HG03039 (cell line): ENCODE results near the gene MICAL3.

ENCODE experiments used
- ATAC-seq: cut with Tn5 transposase; IDR thresholded peaks from one replicate; pipeline ENCODE4 v1.9.1; 2021; ENCODE audit warnings: mild to moderate bottlenecking, moderate library complexity; ENCODE audit not compliant: unreplicated experiment

Gene MICAL3

DNA sequence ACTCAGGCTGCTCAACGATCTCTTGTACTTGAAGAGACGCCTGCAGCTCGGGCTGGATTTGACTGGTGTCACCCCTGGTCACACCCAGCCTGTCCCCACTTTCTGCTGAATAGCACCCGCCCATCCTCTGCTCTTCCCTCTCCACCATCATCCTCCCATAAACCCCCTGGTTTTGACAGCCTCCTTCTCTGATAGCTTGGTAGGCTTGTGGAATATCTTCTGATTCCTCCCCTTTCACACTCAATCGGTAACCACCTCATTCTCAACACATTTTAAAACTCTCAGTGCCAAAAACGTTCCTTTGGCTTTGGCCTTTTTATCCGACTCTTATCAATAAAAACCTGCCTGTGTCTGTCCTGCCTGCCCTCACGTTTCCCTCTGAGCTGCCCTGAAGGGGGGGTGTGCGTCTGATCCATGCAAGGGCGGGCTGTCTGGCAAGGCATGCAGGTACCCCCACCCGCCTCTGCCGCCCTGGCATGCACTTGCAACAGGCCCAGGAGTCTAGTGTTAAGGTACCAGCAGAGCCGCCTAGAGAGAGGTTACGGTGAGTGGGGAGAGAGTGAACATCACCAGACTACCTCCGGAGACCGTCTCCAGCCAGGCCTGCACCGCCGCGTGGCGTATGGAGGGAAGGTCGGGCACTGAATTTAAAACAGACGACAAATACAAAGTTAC, 198.3 kb downstream of the MICAL3 start:
- ATAC-seq = no peak

DNA sequence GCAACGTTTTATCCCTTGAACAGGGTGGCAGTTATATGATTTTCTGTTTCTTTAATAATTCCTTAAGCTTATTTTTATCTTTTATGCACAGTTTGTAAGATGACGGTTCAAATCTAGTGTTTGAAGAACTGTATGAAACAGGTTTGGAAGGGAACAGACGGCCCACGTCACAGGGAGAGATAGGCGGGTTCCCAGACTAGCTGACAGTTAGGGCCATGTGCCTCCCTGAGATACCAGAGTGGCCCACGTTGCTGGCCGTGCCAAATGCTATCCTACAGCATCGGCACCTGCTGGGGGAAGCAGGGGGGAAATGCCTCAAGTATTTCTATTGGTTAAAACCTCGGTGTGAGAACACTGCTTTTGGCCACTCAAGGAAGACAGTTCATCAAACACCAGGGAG, 199.9 kb downstream of the MICAL3 start:
- no peak for ATAC-seq

DNA sequence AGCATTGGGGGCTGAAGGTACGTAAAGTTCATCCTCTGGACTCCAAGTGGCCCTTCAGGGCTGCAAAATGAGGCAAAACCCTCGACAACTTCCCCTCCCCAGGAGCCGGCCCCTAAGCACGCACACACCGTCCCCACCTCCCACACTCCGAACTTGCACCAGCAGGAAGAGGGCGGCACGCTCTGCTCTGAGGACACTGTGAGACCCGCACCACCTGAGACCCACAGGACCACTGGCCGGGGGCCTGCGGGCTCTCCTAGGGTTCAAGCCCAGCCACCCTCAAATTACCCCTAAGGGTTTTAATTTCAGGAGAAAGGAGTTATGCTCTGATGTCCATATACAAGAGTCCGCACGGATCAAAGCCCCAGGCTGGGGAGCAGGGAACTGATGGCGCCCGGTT, 200.4 kb downstream of the MICAL3 start:
- ATAC-seq = no peak

DNA sequence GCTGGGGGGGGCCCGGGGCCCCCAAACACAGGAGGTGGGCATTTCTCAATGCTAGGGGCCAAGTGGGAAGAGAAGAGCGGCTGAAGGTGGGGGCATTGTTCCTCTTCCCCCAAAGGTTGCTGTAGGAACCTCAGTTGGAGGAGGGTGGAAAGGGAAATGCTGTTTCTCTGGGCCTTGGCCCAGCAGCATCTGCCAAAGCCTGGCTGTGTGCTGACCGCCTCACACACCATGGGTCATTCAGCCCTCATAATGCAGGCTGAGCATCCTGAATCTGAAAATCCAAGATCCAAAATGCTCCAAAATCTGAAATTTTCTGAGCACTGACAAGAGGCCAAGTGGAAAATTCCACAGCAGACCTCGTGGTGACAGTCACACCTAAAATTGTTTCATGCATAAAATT, 201.1 kb downstream of the MICAL3 start:
- ATAC-seq = no peak

DNA sequence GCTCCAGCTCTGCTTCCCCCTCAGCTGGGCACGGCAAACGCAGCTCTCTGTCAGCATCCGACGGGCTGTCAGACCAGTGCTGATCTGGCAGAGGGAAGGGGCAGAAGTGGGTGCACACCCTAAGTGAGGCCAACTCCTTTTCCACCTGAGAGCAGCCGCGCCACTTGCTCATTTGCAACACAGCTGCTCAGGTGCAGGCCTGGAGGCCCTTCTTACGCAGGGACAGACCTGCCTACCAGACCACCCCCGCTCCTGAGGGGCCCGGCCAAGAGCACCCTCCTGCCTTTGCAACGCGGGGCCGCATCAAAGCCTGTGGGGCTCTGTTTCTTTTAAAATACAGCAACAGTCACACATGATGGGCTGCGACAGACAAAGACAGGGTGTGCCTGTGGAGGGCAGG, 202.3 kb downstream of the MICAL3 start:
- no peak for ATAC-seq

DNA sequence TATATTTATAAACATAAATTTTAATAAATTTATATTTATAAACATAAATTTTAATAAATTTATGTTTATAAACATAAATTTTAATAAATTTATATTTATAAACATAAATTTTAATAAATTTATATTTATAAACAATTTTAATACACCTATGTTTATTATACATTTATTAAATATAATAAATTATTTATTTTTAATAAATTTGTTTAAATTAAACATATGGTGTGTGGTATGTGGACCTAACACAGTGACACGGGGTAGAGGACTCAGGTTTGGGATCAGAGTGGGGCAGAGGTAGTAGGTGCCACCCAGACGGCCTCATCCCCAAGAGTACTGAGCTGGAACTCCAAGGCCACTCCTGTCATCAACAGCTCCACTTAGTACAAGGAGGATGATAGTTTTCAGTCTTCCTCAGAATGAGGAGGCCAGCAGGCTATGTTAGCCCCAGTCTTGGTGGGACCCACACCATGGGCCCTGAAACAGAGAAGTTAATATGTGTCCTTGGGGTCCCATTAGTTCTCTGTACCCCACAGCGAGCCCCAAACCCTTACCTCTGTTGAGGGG, 203.4 kb downstream of the MICAL3 start:
- no peak for ATAC-seq

DNA sequence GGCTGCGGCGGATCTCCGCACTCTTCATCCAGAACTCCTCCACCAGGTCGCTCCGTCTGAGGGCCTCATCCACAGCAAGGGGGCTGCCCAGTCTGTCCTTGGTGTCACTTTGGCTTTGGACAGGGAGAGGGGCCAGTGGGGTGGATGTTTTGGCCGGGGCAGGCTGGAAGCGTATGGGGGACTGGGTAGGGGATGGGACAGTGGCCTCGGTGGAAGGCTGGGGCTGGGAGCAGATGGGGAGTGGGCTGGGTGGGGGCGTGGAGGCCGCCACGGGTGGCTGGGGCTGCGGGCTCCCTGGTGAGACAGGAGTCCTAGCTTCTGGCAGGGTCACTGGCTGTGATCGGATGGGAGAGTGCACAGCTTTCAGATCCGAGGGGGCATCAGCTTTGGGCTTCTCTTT, 205.7 kb downstream of the MICAL3 start:
- ATAC-seq = no peak

DNA sequence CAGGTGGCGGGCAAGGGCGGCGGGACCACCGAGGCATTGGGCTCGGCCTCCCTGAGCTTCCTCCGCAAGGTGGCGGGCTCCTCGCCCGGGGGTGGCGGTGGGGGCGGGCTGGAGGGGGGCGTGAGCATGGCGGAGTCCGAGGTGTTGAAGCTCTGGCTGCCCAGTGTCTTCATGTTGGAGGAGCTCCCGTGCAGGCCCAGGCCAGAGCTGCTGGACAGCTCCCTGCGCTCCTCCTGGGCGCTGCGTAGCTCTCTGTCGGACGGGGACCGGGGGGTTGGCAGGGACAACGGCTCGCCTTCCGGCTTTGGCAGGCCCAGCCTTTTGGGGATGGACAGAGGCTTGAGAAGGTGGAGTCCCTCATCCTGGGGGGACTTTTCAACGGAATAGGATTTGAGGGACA, 206.2 kb downstream of the MICAL3 start:
- ATAC-seq = no peak

DNA sequence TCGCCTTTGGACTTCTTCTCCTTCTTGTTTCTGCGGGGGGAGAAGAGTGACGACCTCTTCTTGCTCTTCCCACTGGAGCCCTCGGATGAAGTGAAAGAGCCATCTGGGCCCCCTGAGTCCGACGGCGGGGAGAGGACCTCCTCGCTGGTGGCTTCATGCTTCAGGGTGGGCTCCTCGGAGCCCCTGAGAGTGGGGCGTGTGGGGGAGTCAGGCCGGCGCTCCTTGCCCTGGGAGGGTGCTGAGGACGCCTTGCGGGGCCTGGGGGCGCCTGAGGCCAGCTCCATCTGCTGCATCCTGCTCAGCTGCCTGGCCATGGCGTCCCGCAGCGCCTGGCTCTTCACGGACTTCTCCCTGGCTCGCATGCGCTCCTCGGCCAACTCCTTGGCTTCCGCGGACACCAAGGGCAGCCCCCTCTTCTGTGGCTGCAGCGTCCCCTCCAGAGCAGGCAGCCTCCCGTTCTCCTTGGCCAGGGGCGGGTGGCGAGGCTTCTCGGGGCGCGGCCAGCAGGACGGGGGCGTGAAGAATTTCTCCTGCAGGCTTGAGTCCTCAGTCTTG, 206.8 kb downstream of the MICAL3 start:
- no peak for ATAC-seq

DNA sequence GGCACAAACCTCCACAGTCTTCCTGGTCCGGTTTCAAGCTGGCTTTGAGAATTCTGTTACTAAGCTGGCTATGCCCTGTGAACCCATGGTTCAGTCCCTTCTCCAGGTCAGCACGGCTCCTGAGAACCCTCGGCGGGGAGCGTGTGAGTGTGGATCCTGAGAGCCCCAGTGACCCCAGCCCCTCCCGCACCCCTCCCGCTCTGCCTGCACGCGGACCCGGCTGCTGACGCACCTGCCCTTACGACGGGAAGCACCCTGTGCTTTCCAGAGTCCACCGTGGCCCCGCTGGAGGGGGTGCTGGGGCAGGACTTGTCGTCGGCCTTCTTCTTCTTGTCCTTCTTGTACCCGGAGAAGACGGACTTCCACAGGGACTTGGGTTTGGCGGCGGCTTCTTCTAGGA, 207.3 kb downstream of the MICAL3 start:
- no peak for ATAC-seq

DNA sequence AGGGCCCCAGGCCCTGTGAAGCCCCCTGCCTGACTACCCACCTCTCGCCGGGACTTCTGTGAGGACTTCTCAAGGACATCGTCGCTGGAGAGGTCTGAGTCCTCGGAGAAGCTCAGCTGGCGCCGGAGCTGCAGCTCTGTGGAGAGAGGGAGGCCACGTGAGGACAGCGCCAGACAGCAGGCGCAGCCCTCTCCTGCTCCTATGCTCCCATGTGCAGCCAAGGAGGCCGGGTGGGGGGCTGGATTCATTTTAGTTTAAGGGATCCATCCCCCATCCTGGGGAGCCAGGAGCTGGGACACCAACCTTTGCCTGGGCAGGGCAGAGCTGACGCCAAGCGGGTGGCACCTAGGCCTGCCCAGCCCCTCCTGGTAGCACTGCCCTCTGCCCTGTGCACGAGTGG, 207.7 kb downstream of the MICAL3 start:
- ATAC-seq = no peak

DNA sequence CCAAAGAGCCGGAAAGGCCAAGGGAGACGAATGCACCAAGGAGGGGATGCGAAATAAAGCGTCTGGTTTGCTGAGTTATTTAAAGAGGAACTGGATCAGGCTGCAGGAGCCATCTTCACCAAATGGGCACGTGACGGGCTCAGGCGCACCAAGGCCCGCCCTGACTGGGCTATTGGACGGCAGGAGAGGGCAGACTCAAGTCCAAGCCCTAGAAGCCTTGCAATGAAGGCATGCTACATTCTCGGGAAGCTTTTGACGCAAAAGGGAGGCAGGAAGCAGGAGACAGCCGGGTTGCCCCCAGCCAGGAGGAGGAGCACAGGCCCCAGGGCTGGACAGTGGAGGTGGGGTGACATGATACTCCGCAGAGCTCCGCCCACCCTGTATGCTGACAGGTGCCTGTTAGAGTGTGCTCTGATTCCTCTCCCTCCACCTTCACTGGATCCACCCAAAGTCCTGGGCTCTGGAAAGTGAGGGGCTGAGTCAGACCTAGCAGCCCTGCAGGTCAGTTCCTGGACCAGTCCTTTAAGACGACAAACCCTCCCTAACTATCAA, 208.6 kb downstream of the MICAL3 start:
- no peak for ATAC-seq

DNA sequence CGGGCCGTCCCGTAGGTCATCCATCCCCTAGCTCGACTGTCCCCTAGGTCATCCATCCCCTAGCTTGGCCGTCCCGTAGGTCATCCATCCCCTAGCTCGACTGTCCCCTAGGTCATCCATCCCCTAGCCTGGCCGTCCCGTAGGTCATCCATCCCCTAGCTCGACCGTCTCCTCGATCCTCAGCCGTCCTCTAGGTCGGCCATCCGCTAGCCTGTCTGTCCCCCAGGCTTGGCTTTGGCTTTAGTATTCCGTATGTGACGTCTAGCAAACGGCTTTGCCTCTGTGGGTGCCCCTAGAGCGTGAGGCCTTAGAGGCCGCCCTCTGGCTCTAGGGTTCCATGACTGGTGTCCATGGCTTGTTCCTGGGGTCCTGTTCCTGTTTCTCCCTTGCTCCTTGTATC, 209.5 kb downstream of the MICAL3 start:
- ATAC-seq = no peak

DNA sequence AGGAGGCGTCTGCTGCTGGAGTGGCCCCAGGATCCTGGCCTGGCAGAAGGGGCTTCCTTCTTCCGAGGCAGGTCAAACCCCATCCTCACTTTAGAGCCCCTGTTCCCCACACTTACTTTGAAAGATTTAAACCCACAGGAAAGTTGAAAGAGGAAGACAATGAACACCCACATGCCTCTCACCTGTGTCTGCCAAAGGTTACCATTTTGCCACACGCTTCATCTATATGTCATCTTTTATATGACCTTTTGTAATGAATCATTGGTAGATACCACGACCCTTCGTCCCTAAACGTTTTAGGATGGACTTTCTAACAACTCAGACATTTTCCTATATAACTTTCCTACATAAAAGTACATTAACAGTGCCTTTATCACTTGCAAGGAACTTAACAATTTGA, 210.3 kb downstream of the MICAL3 start:
- ATAC-seq = no peak

DNA sequence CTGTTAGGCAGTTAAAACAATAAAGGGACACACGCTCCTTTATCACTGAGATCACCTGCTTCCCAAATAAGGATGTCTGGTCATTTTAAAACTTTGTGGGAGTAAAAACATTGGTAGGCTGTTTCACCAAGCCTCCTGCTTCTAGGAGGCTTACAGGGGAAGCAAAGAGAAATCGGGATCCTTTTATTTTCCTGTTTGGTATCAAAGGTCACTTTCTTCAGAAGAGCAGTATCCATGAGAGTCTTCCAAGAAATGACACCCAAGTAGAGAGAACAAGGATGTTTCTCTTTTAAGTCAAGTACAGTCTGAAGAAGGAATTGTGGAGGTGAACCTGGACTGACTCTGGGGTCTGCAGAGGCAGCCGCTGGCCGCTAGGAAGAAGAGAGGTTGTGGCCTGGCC, 213.2 kb downstream of the MICAL3 start:
- ATAC-seq = no peak

DNA sequence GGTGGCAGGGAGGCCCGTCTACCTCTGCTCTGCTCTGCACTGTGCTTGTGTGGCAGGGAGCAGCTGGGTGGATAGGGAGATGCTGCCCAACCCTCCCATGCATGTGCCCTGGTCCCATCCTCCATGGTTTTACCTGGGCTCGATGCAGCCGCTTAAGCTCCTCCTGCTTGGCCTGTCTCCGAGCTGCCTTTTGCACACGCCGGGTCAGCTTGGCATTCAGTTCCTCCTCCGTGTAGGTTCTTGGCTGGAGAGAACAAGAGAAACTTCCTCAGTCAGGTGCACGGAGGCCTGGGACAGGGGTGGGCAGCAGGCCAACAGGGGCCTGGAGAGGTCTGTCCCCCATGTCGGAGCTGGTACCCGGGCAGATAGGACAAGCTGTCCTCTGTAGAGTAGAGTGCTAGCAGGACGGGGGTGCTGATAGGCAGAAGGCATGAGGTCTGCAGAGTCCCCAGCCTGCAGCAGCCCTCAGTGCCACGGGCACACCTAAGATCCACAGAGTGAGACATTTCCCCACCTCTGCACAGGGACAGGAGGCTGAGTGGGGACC, 213.7 kb downstream of the MICAL3 start:
- no peak for ATAC-seq

DNA sequence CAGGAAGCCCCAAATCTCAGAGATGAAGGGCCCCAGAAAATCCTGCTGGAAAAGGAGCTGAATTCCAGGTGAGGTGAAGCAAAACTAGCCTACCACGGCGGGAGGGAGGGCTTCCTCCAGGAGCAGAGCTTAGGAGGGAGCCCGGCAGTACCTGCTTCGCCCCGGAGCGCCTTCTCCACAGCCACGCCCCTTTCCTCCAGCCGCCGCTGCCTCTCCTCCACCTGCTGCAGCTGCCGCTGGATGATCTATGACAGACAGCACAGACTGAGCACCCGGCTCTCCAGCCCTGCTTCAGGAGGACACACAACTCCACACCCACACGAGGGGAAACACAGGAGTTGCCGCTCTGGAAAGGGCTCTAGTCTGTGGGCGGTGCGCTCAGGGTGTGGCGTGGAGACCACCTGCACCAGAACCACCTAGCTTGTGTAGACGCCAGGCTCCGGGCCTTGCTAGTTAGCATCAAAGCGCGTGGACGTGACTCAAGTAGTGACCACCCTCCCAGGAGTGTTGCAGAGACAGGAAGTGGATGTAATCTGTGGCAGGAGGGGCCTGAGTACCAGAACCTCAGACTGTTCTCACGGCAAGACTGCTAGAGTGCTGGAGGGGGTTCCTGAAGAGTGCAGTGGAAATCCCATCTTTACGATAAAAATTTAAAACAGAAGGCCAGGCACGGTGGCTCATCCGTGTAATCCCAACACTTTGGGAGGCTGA, 215.5 kb downstream of the MICAL3 start:
- ATAC-seq = no peak

DNA sequence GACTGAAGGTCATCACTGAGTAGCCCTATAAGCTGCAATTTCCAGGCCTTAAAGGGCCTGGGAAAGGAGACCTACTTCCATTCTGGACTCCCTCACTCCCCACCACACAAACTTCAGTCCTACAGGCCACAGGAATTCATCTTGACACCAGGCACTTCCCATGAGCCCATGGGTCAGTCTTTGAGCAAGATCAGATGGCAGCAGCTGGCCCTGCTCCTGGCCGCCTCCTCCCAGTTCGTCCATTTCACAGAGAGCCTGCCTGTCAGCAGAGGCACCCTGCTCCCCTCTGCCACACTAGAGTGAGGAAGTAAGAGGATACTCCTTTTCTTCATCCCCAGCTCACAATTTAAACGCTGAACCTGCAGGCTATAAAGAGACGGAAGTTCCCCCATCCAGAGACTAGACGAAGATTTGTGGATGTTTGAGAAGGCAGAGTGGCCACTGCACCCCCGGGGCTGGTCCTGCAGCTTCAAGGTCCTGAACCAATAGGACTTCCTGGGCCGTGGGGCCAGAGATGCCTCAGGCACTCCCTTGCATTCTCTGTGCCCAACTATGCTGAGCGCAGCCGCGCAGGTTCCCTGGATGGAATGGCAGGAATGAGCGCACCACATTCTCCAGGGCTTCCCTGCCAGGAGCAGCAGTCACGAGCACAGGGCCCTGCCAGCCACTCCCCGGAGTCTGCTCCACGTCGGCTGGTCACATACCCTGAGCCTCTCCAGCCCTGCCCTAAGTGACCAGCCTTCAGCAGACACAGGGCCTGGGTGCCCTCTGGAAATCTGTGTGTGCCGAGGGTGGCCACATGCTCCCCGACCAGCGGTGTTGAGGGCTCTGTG, 216.6 kb downstream of the MICAL3 start:
- no peak for ATAC-seq

DNA sequence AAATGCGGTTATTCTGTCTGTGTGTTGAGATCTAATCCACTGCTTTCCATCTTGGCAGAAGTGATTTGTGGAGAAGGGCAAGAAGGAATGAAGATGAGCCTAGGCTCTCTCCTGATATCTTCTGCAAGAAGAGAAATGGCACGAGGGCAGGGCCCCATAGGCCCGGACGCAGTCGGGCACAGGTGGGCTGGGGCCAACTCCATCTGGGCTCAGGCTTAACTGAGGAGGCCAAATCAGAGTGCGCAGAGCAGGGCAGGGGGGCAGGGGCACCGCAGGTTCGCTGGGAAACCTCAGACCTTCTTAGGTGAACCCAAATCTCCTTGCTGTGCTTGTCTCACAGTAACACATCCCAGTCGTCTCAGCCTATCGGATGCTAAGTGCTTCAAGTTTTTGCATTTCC, 217.3 kb downstream of the MICAL3 start:
- no peak for ATAC-seq

DNA sequence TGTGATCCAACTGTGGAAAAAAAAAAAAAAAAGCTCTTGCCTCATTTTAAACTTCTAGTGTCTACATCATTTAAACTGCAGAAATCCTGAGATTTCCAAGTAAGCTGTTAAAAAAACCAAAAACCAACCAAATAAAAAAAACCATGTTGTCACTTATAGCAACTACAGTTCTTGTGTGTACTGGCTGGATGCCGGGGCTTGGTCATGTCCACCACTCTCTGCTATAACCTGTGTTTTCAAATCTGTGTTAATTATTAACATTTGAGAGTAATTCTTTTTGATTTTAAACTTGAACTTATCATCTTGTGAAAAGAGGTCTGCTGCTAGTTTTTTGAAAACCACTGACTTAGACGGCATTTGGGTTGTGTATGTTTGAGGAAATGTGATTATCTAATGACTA, 217.9 kb downstream of the MICAL3 start:
- no peak for ATAC-seq
